Activated CD4-positive, alpha-beta T cell treated with anti-CD3 and anti-CD28 coated beads, Interleukin-2, Interleukin-6, amounts not matched to agents 100 ng/mL and 50 ng/mL, durations not matched to agents 16 hours and 8 hours (primary cell): Measurements from ENCODE around the gene FBL.
"Not testable (repeated sequence)": the region's sequence is repeated elsewhere in the genome, so short reads cannot be mapped to it uniquely, and the experiment has no call there.

Source experiments
- DNase-seq: peaks from one replicate; pipeline ENCODE4 v3.0.0-alpha.2; 2020

The FBL gene

DNA sequence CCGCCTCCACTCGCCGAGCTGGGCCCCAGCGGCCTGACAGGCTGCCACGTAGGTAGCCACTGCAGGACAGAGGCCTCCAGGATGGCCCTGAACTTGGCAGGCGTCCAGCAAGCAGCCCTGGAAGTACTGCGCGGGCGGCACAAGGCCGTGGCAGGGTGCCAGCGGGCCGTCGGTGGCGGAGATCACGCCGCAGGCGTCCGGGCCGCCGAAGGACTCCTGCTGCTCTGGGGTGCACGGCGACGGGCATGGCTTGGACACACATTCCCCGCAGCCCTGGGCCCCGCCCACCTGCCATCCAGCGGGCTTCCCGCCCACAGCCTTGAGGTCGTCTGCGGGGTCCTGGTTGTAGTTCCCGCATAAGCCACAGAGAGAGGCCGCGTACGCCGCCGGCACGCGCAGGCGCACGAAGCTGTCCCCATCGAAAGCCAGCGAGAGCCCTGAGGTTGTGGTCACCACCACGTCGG lies 29.3 kb upstream of the FBL start:
- DNase-seq: not testable (repeated sequence)

DNA sequence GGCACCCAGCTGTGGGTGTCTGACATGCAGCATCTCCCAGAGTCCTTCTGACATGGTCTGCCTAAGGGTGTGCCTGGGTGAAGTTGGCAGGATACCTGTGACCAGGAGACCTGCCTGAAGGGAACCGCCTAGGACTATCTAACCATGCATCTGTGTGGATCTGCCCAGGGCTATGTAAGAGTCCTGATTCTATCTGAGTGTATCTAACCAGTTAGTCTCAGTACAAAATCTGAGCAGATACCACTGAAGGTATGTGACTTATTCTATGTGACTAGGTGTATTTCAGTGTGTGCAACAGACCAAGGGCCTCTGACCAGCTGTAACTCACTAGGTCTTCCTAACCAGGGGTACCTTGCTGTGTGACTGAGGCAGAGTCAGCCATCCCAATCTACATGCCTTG lies 28.2 kb upstream of the FBL start:
- no peak for DNase-seq

DNA sequence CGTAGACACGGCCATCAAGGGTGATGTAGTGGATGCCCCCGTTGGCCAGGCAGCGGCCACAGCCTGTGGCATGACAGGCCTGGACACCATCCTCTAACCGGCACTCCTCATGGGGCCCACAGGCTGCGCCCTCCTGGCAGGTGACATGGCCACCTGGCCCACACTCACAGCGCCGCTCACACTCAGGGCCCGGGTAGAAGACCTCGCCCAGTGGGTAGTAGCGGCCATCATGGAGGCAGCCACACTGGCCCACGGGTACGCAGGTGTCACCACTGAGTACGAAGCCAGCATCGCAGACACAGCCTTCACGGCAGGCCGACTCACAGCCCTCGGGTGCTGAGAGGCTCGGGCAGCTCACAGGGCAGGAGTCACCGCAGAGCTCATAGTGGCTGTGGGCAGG lies 27.2 kb upstream of the FBL start:
- no peak for DNase-seq

DNA sequence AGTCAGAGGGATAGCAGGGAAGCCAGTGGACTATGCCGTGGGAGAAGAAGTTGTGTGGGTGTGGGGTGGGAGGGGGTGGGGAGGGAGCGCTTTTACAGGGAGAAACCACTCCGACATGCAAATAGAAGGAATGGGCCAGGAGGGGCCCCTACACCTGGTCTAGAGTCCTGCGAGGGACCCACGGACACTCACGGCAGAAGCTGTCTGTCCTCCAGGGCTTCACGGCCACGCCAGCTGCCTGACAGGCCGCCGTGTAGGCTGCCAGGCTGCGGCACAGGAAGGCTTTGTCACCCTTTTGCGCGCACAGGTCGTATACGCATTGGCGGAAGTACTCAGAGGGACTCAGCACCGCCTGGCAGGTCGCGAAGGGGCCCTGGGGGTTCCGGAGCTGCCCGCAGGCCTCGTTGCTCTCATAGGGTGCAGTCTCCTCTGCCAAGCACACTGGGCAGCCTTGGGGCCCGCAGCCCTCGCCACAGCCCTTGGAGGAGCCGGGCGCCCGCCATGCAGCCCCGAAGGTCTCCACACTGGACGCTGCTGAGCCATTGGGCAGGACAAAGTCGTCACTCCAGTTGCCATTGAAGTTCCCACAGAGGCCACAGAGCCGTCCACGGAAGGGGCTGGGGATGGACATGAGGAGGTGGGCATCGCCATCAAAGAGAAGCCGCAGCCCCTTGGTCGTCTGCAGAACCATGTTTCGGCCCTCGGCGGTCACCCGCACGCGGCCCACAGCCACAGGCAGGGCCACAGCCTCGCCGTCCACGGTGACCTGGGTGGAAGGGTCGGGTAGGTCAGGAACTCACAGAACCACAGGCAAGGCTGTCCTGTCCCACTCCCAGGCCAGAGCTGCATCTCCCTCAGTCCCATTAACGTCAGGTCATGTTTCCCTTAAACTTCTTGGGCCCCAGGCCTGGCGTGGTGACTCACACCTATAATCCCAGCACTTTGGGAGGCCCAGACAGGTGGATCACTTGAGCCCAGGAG lies 26.0 kb upstream of the FBL start:
- DNase-seq: no peak

DNA sequence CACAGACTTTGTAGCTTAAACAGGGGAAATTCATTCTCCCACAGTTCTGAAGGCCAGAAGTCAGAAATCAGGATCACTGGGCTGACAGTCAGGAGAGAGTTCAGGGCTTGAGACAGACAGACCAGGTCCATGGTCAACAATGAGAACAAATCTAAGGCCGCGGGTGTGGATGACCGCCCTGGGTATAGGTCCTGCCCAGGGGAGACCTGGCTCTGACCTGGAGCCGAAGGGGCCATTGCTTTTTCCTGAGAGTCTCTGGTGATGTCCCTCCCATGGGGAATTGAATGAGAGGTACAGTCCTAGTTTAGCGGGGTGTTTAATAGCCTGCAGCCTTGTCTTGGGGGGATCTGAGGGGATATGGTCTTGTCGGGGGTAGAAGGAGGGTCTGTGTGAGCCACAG lies 25.2 kb upstream of the FBL start:
- DNase-seq: no peak

DNA sequence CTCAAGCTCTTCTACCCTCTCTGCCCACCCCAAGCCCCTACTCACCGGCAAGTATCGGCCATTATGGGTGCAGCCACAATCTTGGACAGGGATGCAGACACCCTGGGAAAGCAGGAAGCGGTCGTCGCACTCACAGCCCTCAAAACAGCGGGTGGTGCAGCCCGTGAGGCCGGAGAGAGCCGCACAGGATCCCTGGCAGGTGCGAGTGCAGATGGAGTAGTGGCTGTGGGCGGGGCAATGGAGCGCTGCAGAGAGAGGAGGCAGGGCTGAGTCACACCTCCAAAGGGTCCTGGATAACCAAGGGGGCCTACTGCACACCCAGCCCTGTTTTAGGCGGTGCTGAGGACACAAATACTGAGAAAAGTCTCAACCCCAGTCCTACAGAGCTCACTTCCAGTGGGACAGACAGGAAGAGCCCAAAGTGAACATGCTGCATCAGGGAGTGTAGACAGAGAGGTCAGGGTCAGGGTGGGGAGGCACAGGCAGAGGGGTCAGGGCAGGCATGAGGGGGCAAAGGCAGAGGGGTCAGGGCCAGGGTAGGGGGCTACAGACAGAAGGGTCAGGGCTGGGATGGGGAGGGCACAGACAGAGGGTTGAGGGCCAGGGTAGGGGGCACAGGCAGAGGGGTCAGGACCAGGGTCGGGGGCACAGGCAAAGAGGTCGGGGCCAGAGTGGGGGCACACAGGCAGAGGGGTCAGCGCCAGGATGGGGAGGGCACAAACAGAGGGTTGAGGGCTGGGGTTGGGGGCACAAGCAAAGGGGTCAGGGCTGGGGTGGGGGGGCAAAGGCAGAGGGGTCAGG lies 24.2 kb upstream of the FBL start:
- no peak for DNase-seq

DNA sequence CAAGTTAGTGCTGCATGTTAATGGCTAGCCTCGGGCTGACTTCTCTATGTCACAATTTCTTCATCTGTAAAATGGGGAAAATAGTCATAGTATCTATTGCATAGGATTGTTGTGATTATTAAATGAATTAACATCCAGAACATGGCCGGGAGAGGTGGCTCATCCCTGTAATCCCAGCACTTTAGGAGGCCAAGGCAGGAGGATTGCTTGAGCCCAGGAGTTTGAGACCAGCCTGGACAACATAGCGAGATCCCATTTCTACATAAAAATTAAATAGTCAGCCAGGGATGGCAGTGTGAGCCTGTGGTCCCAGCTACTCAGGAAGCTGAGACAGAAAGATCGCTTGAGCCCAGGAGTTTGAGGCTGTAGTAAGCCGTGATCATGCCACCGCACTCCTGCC lies 21.8 kb upstream of the FBL start:
- DNase-seq: no peak

DNA sequence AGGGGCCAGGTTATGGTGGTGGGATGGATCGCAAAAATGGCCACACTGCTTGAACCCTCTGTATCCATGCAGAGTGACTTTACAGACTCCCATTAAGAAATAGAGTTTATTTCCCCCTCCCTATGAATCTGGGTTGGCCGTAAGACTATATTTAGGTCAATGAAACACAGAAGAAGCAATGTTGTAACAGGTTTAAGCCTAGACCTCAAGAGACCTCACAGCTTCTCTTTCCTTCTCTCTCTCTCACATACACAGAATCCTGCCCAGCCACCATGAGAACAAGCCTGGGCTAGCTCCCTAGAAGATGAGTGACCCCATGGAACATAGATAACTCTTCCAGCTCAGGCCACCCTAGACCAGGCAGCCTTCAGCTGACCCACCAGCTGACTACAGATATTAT lies 21.0 kb upstream of the FBL start:
- DNase-seq: no peak

DNA sequence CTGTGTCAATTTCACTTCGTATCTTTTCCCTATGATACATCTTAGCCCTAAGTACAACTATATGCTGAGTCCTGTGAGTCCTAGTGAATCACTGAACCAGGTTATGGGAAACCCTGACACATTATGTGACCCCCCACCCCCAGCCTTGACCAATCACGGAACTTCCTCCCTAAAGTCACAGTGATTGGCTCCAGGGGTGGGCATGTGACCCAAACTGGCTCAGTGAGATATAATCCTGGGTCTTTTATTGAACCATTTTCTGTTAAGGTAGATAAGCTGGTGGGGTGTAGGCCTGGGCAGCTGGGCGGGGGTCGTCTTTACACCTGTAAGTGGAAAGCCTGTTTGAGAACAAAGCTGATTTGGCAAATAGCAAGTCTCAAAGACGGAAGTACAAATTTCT lies 19.8 kb upstream of the FBL start:
- DNase-seq: no peak

DNA sequence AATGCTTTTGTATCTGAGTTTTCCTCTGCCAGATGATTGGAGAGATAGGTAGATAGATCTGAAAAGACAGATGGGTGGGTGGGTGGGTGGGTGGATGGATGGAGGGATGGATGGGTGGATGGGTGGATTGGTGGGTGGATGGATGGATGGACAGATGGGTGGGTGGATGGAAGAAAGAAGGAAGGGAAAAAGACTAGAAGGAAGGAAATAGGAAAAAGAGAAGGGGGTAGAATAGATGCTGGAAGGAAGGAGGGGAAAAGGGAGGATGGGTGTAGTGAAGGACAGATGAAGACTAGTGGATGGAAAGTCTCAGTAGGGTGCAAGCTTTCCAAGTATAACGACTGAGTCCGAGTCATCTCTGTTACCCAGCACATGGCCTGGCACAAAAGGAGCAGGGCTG lies 19.0 kb upstream of the FBL start:
- DNase-seq: no peak

DNA sequence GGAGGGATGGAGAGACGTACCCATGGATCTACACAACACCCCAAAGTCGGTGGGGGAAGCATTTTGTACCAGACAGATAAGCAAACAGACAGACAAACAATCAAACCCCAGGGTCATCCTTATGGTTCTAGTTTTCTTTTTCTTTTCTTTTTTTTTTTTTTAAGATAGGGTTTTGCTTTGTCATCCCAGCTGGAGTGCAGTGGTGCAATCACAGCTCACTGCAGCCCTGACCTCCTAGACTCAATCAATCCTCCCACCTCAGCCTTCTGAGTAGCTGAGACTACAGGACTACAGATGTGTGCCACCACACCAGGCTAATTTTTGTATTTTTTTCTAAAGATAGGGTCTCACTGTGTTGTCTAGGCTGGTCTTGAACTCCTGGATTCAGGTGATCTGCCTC lies 17.9 kb upstream of the FBL start:
- no peak for DNase-seq

DNA sequence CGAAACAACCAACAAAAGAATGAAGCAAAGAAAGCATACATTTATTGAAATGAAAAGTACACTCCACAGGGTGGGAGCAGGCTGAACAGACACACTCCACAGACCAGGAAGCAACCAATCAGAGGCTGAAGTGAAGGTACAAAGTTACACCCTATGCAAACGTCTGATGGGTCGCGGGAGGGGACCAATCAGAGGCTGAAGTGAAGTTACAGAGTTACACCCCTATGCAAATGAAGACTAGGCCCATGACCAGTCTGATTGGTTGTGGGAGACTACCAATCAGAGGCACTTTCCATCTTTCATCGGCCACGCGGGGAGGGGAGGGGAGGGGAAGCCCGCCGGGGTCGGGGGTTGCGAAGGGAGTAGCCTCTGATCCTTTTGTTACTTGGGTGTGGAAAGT lies 12.4 kb upstream of the FBL start:
- DNase-seq: no peak

DNA sequence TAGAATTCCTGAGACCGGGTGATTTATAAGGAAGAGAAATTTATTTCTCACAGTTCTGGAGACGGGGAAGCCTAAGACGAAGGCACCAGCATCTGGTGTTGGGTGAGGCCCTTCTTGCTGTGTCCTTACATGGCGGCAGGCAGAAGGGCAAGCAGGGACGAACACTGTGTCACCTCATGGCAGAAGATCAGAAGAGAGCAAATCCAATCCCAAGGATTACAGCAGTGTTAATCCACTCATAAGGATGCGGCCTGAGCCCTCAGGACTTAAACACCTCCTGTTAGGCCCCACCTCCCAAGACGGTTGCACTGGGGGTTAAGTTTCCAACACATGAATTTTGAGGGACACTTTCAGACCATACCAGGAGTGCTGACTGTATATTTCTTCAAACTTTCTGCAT lies 6.7 kb upstream of the FBL start:
- no peak for DNase-seq

DNA sequence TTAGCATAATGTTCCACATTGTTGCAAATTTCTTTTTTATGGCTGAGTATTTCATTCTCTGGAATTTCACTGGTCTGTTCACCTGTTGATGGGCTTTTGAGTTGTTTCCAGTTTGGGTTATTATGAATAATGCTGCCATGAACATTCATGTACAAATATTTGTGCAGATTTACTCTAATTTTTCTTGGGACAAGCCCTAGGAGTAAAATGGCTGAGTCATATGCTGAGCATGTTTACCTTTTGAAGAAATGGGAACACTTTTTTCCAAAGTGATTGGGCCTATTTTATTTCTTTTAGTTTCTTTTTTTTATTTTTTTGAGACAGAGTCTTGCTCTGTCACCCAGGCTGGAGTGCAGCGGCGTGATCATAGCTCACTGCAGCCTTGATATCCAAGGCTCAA lies 4.7 kb upstream of the FBL start:
- DNase-seq: no peak

DNA sequence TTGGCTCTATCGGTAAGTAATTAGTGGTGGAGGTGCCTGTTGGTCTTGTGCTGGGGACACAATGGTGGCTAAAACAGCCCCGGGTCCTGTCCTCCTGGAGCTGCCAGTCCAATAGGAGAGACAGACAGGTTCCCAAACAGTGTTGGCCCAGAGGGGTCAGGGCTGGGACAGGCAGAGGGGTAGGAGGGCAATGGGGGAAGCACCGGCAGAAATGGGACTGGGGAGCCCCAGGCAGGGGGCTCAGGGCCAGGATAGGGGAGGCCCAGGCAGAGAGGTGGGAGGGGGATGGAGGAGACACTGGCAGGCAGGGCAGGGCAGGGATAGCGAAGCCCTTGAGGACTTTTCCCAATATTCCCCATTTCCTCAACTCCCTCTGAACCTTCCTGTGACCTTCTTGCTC lies 2.2 kb upstream of the FBL start:
- no peak for DNase-seq

DNA sequence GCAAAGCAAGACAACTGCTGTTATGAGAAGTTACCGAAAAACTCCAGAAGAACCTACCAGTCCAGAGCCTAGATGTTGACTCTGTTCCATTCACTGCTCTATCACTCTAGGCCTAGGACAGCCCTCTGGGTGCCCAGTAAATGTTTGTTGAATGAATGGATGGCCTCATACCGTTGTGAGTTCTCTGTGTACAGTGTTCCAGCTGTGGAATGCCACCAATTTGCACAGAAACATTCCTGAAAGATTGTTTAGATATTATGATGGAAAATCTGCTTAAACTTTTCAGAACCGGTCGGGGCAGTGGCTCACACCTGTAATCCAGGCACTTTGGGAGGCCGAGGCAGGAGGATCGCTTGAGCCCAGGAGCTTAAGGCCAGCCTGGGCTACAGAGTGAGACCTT lies 1.3 kb upstream of the FBL start:
- no peak for DNase-seq

DNA sequence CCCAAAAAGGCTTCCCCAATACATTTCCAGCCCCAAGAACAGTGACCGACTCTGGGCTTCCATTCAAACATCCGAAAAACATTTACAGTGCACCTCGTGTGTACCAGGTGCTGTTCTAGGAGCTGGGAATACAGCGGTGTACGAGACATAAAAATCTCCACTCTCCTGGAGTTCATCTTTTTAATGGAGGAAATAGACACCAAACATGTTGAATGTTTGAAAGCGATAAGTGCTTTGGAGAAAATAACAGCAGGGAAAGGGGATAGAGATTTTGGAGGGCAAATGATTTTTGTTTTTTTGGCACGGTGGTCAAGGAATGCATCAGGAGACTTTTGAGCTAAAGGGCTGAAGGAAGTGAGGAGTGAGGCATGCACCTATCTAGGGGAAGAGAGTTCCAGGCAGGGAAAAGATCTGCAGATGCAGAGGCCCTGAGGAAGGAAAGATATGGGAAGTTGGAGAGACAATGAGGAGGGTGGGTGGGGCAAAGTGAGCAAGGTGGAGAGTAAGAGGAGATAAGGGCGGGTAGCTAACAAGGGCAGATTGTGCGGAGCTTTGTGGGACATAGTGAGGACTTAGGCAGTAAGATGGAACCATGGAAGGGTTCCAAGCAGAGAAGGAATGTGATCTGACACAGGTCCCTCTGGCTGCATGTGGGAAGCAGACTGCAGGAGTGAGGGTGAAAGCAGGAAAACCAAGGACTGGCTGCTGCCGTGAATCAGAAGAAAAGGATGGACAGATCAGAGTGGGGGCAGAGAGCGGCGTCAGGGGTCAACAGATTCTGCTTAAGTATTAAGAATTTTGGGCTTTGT lies 703 bp upstream of the FBL start:
- DNase-seq: no peak

DNA sequence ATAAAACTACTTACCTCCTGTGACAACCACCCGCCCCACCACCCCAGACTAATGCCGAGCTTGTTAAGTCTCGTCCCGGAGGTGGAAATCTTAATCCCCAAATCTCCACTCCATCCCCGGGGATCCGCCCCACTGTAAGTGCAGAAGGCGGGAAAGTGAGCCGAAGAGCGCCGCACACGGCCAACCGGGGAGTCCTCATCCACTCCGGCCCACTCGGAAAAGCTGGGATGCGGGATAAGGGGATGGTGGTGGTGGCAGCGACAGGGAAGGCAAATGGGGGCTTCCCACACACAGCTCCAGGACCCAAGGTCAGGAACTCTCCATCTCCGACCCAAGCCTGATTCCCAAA lies 621 bp downstream of the FBL start:
- DNase-seq: peak; percentile 21

DNA sequence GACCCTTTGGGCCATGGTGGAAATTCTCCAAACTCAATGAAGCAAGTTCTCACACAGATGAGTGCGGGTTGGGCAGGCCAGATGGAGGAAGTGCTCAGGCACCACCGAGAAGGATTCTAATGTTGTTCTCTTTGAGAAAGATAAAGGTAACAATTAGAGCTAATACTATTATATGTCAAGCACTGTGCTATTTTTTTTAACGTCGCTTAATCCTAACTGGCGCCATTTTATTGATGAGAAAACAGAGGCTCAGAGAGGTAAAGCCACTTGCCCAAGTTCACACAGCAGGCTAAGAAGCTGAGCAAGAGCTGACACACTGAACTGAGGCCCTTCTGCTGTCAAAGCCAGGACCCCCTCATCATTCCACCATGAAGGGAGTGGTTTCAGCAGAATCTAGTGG lies 1.0 kb downstream of the FBL start:
- DNase-seq: no peak

DNA sequence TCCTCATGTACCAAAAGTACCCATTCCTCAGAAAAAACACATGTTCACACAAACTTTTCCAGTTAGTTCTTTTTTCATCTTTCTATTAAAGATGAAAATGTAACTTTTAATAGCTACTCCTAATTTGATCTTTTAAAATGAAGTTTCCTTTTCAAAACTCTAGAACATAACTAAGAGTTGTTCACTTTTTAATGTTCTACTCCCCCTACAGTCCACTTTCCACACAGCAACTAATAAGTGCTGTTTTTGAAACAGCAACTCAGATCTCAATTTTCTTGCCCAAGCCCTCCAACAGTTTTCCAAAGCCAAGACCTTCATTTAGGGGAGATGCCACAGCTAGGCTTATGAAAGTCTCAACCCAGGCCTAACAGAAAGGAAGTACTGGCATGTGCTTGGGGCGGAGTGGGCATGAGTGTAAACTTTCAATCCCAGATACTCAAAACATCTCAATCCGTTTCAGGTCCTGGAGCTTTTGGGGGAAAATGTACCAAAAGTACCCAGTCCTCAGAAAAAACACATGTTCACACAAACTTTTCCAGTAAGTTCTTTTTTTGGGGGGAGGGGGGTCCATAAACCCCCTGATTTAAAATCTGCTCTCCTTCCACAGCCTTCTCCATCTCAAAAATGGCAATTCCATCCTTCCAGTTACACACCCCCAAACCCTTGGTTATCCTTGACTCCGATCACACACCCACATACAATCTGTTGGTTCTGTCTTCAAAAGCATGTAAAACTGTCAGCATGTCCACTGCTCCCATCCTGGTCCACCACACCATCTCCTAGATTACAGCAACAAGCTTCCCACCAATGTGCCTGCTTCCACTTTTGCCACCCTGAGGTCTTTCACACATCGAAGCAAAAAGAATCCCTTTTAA lies 2.0 kb downstream of the FBL start:
- DNase-seq: peak; percentile 62

DNA sequence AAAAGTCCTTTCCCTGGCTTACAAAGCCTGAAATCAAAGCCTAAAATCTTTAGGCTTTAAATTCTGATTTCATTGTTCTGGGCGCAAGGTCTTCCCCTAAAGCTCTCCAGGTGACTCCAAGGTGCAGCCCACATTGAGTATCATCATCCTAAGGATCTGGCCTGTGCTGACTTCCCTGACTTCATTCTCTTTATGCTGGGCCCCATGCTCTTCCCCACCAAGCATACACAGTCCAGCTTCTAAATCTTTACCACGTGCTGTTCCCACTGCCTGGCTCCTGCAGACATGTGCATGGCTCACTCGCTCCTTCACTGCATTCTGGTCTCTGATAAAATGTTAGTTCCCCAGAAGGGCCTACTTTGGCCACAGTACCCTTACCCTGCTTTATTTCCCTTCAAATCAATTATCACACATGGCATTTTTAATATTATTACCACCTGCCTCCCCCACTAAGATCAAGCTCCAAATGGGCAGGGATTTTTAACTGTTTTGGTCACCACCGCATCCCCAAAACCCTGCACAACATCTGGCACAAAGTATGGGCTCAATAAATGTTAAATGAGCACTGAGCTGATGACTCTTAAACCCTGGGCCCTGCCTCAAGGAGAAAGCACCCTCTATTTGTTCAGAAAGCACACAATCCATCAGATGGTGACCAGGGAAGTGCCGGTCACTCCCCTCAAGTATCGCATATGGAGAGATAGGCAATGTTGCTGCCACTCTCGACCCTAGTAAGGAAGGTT lies 3.3 kb downstream of the FBL start:
- no peak for DNase-seq

DNA sequence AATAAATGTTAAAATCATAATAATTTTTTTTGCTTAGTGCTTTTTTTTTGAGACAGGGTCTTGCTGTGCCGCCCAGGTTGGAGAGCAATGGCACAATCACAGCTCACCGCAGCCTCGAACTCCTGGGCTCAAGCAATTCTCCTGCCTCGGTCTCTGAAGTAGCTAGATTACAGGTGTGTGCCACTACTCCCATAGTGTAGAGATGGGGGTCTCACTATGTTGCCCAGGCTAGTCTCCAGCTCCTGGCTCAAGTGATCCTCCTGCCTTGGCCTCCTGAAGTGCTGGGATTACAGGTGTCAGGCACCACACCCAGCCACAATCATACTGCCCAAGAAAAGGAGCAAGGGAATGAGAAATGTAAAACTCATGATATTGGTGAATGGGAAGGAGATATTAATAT lies 5.1 kb downstream of the FBL start:
- DNase-seq: no peak
